OCI-LY1 (cell line): ENCODE results near the gene NPAT.

Experiments
- H2AFZ ChIP-seq: fragments of 200-600 bp; sonication (generic), shearing (Covaris generic); 2 replicates; pipeline ENCODE4 v1.6.0; 2014; ENCODE audit warnings: antibody characterized with exemption, mild to moderate bottlenecking, low read length
- H3F3A ChIP-seq: fragments of 200-600 bp; sonication (generic), shearing (Covaris generic); 2 replicates; pipeline ENCODE4 v1.6.0; 2014; ENCODE audit warnings: mild to moderate bottlenecking, antibody characterized with exemption, low read length, moderate library complexity; ENCODE audit not compliant: insufficient read depth
- H3K27ac ChIP-seq: fragments of 200-600 bp; sonication (generic); 2 replicates; pipeline ENCODE4 v1.5.1; 2014; ENCODE audit warnings: low read length, mixed run types, mild to moderate bottlenecking, low read depth; ENCODE audit not compliant: poor library complexity, severe bottlenecking
- H3K27me3 ChIP-seq: fragments of 200-600 bp; sonication (generic); 2 replicates; pipeline ENCODE4 v1.6.0; 2014; ENCODE audit warnings: antibody characterized with exemption, mild to moderate bottlenecking, low read length, moderate library complexity; ENCODE audit not compliant: insufficient read depth
- H3K36me3 ChIP-seq: fragments of 200-600 bp; sonication (generic); 2 replicates; pipeline ENCODE4 v1.6.1; 2014; ENCODE audit warnings: mild to moderate bottlenecking, antibody characterized with exemption, low read length, moderate library complexity, mixed read lengths; ENCODE audit not compliant: insufficient read depth
- H3K4me1 ChIP-seq: fragments of 200-600 bp; sonication (generic); 2 replicates; pipeline ENCODE4 v1.5.1; 2014; ENCODE audit warnings: mild to moderate bottlenecking, low read length, moderate library complexity; ENCODE audit not compliant: insufficient read depth, severe bottlenecking
- H3K4me2 ChIP-seq: fragments of 200-600 bp; sonication (generic), shearing (Covaris generic); 2 replicates; pipeline ENCODE4 v1.6.1; 2014; ENCODE audit warnings: low read length
- H3K4me3 ChIP-seq: fragments of 200-600 bp; sonication (generic); 2 replicates; pipeline ENCODE4 v1.5.1; 2014; ENCODE audit warnings: low read length, low read depth, mild to moderate bottlenecking, mixed read lengths; ENCODE audit not compliant: poor library complexity, severe bottlenecking
- H3K79me2 ChIP-seq: fragments of 200-600 bp; shearing (Covaris generic); 2 replicates; pipeline ENCODE4 v1.6.1; 2016; ENCODE audit warnings: mixed run types, low read length, mixed read lengths; ENCODE audit not compliant: insufficient read depth
- H3K9ac ChIP-seq: fragments of 200-600 bp; sonication (generic), shearing (Covaris generic); 2 replicates; pipeline ENCODE4 v1.6.1; 2014; ENCODE audit warnings: mild to moderate bottlenecking, low read length, mixed read lengths
- H3K9me2 ChIP-seq: fragments of 200-600 bp; sonication (generic), shearing (Covaris generic); 2 replicates; pipeline ENCODE4 v1.6.1; 2014; ENCODE audit warnings: low read depth, mild to moderate bottlenecking, low read length, mixed read lengths
- H3K9me3 ChIP-seq: fragments of 200-600 bp; shearing (Covaris generic); 2 replicates; pipeline ENCODE4 v1.6.1; 2014; ENCODE audit warnings: low read length, mixed read lengths
- H4K20me1 ChIP-seq: fragments of 200-600 bp; sonication (generic), shearing (Covaris generic); 2 replicates; pipeline ENCODE4 v1.6.0; 2016; ENCODE audit warnings: mild to moderate bottlenecking, low read length; ENCODE audit not compliant: insufficient read depth
- EZH2 ChIP-seq: fragments of 200-600 bp; sonication (generic), shearing (Covaris generic); IDR thresholded peaks from 2 replicates; pipeline ENCODE4 v1.8.0; 2017; ENCODE audit warnings: borderline replicate concordance, mixed run types, mild to moderate bottlenecking, antibody characterized with exemption, low read length, moderate library complexity, mixed read lengths
- TF ChIP-seq, protein P1 (sequence below): fragments of 200-600 bp; sonication (generic), shearing (Covaris generic); IDR thresholded peaks from 2 replicates; pipeline ENCODE4 v1.5.1; 2017; ENCODE audit warnings: mild to moderate bottlenecking, antibody characterized with exemption, low read length, moderate library complexity, mixed read lengths

Gene NPAT

DNA sequence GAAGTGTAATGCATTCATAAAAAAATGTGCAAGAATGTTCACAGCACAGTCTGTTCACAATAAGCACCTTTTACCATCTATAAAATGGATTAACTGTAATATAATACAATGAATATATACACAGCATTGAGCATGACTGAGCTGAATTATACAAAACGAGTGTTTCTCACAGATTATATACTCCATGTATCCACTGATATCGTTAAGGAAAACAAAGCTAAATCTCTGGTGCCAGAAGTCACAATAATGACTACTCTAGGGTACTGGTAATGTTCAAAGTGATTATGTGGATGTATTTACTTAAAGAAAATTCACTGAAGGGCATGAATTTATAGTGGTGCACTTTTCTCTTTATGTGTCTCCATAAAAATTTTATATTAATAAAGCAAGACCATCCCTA is 67.8 kb downstream of the NPAT start:
- Histone ChIP-seq H3K4me1 (no peaks in the 10 kb centered on the region), H3K27ac (no peak overlapping the region), H4K20me1 (no peaks in the 10 kb centered on the region), H3F3A (no peaks in the 10 kb centered on the region), H3K79me2 (no peaks in the 10 kb centered on the region), H3K9me3 (no peaks in the 10 kb centered on the region), H3K4me3 (no peak overlapping the region), H3K27me3 (no peaks in the 10 kb centered on the region), H2AFZ (no peak overlapping the region), H3K9me2 (no peaks in the 10 kb centered on the region), H3K9ac (no peak overlapping the region), H3K4me2 (no peak overlapping the region), H3K36me3 (peaks cover 90% of the 10 kb centered on the region)
- no peak for TF ChIP-seq EZH2
- TF ChIP-seq, protein P1, sequence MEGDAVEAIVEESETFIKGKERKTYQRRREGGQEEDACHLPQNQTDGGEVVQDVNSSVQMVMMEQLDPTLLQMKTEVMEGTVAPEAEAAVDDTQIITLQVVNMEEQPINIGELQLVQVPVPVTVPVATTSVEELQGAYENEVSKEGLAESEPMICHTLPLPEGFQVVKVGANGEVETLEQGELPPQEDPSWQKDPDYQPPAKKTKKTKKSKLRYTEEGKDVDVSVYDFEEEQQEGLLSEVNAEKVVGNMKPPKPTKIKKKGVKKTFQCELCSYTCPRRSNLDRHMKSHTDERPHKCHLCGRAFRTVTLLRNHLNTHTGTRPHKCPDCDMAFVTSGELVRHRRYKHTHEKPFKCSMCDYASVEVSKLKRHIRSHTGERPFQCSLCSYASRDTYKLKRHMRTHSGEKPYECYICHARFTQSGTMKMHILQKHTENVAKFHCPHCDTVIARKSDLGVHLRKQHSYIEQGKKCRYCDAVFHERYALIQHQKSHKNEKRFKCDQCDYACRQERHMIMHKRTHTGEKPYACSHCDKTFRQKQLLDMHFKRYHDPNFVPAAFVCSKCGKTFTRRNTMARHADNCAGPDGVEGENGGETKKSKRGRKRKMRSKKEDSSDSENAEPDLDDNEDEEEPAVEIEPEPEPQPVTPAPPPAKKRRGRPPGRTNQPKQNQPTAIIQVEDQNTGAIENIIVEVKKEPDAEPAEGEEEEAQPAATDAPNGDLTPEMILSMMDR: no peak

DNA sequence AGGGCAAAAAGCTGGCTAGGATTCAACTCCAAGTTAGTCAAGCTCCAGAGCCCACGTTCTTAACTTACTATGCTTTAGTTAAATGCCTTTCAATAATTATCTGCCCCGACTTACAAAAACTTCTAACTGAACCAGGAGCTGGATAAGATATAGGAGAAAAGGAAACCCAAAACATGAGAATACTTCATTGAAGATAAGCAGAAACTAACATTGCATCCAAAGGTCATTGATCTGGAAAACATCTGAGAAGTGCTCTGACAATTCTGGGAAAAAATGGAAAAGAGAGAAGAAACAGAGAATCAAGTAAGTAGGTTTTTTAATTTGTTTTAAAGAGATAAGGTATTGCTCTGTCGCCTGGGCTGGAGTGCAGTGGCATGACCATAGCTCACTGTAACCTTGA is 73.9 kb downstream of the NPAT start:
- H3K9me3 ChIP-seq: no peaks in the 10 kb centered on the region
- no peaks in the 10 kb centered on the region for H3K79me2 ChIP-seq
- H3K27me3 ChIP-seq: no peaks in the 10 kb centered on the region
- no peak for TF ChIP-seq EZH2
- TF ChIP-seq, protein P1: no peak
- no peak overlapping the region for H3K4me2 ChIP-seq
- no peaks in the 10 kb centered on the region for H3K4me1 ChIP-seq
- H3K9ac ChIP-seq: no peak overlapping the region
- H3K4me3 ChIP-seq: no peak overlapping the region
- no peaks in the 10 kb centered on the region for H4K20me1 ChIP-seq
- H2AFZ ChIP-seq: no peak overlapping the region
- H3F3A ChIP-seq: no peaks in the 10 kb centered on the region
- H3K36me3 ChIP-seq: peaks cover 91% of the 10 kb centered on the region
- no peaks in the 10 kb centered on the region for H3K9me2 ChIP-seq
- no peak overlapping the region for H3K27ac ChIP-seq

GRCh38 chr11:108147150-108147549 is 75.3 kb downstream of the NPAT start:
- Histone ChIP-seq H3K36me3 (peaks cover 97% of the 10 kb centered on the region), H3K4me2 (no peak overlapping the region), H4K20me1 (no peaks in the 10 kb centered on the region), H3K79me2 (no peaks in the 10 kb centered on the region), H3K27me3 (no peaks in the 10 kb centered on the region), H3K9me2 (no peaks in the 10 kb centered on the region), H3F3A (no peaks in the 10 kb centered on the region), H3K9me3 (no peaks in the 10 kb centered on the region), H3K27ac (no peak overlapping the region), H3K9ac (no peak overlapping the region), H3K4me3 (no peak overlapping the region), H3K4me1 (no peaks in the 10 kb centered on the region), H2AFZ (no peak overlapping the region)
- TF ChIP-seq, protein P1: no peak
- no peak for TF ChIP-seq EZH2
